Measurements from ENCODE around the gene ATP8B1. TPM values are rescaled to one million over a fixed set of nuclear protein-coding genes. Genes with fewer than 3 reads are reported as not detected.

Gene ATP8B1
- polyA plus RNA-seq, 2 of the 4 experiments (the other 2 are of a cell fraction): 7.1 to 23.4 TPM

DNA sequence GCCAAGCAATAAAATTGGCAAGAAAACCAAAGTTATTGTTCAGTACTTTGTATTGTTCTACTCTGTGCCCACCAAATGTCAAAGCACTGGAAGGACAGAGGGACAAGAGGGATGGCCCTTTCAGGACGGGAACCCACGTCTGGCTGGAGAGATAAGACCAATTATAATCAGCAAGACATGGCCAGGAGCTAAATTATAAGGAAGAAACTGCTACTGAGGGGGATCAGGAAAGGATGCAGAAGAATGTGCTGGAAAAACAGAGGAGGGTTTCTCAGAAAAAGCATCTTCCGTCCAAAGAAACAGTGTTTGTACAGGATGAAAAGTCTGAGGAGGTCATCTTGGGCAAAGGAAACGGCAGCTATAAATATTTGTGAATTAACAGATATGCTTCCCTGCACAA is 135.1 kb downstream of the ATP8B1 start:
- Histone ChIP-seq H3K4me3 (no peak overlapping the region), H3K4me2 (no peak overlapping the region), H3K9me3 (peaks cover 5% of the 10 kb centered on the region; the same call in 1 of the 3 replicates), H3K4me1 (peaks cover 31% of the 10 kb centered on the region), H3K27ac (peak overlapping the region in 1 of 2 experiments; percentile 49; a peak in 2 of 6 replicates)
- DNase-seq (ENCODE audit: low read depth in 1 of 2, low spot score in 1 of 2): no peak
- WGBS (ENCODE audit: missing lambda C conversion rate): 80% methylated on average over 4 of the region's 4 CpGs
- no peak for TF ChIP-seq ZFP36 (IDR thresholded peaks at IDR 0.05; ENCODE audit: borderline replicate concordance, partially characterized antibody)
- TF ChIP-seq, protein P1, sequence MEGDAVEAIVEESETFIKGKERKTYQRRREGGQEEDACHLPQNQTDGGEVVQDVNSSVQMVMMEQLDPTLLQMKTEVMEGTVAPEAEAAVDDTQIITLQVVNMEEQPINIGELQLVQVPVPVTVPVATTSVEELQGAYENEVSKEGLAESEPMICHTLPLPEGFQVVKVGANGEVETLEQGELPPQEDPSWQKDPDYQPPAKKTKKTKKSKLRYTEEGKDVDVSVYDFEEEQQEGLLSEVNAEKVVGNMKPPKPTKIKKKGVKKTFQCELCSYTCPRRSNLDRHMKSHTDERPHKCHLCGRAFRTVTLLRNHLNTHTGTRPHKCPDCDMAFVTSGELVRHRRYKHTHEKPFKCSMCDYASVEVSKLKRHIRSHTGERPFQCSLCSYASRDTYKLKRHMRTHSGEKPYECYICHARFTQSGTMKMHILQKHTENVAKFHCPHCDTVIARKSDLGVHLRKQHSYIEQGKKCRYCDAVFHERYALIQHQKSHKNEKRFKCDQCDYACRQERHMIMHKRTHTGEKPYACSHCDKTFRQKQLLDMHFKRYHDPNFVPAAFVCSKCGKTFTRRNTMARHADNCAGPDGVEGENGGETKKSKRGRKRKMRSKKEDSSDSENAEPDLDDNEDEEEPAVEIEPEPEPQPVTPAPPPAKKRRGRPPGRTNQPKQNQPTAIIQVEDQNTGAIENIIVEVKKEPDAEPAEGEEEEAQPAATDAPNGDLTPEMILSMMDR (IDR thresholded peaks at IDR 0.05): no peak
- no peak for TF ChIP-seq FOSB (CRISPR knock-in tag; IDR thresholded peaks at IDR 0.05)
- no peak for TF ChIP-seq RAD21 (conservative IDR thresholded peaks at IDR 0.05 in 1 of 2, IDR thresholded peaks at IDR 0.05 in 1 of 2)
- no peak for TF ChIP-seq ZNF302 (CRISPR knock-in tag; IDR thresholded peaks at IDR 0.05)
- TF ChIP-seq, protein P2, sequence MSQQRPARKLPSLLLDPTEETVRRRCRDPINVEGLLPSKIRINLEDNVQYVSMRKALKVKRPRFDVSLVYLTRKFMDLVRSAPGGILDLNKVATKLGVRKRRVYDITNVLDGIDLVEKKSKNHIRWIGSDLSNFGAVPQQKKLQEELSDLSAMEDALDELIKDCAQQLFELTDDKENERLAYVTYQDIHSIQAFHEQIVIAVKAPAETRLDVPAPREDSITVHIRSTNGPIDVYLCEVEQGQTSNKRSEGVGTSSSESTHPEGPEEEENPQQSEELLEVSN (IDR thresholded peaks at IDR 0.05; ENCODE audit: borderline replicate concordance, low read depth): no peak
- no peak for TF ChIP-seq SREBF2 (IDR thresholded peaks at IDR 0.05)
- no peak for TF ChIP-seq POLR2AphosphoS2 (conservative IDR thresholded peaks at IDR 0.05; ENCODE audit: low read length)
- TF ChIP-seq, protein P3, sequence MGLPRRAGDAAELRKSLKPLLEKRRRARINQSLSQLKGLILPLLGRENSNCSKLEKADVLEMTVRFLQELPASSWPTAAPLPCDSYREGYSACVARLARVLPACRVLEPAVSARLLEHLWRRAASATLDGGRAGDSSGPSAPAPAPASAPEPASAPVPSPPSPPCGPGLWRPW (IDR thresholded peaks at IDR 0.05): no peak
- no peak for TF ChIP-seq JUNB (IDR thresholded peaks at IDR 0.05)
- no peak for TF ChIP-seq TP53 (CRISPR knock-in tag; IDR thresholded peaks at IDR 0.05)
- FAIRE-seq: no peak
- no peak for ATAC-seq
- CTCF ChIA-PET: no interaction called here
- POLR2A ChIA-PET: no interaction called here

DNA sequence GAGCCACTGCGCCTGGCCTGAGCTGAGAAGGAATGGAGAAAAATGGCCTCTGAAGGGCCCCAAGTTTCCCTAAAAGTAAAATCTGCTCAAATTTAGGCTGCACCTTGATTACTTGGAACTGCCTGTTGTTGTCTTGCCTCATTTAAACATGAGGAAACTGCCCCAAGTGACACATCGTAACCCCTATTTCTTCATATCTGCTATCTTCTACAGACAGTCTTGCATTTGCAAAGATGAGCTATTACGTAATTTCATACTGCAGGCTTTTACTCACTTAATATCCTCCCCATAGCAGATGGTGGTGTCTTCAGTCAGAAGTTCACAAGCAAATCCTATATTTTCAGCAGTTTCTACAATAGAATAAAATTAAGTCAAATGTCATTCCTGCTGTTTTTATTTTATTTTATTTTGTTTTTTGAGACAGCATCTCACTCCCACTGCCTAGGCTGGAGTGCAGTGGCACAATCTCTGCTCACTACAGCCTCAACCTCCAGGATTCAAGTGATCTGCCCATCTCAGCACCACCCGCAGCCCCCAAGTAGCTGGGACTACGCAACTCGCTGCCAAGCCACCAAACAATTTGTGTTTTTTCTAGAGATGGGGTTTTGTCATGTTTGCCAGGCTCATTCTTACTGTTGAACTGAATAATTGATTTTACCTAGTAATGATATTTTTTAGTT is 136.2 kb downstream of the ATP8B1 start:
- Histone ChIP-seq H3K4me1 (peaks cover 31% of the 10 kb centered on the region), H3K4me3 (no peak overlapping the region), H3K4me2 (peak overlapping the region; percentile 66), H3K9me3 (no peaks in the 10 kb centered on the region), H3K27ac (peak overlapping the region; percentile 61 to 78)
- DNase-seq (ENCODE audit: low read depth in 1 of 2, low spot score in 1 of 2): peak in 1 of 2 experiments; percentile 35
- 90% methylated on average over 6 of the region's 6 CpGs for WGBS (ENCODE audit: missing lambda C conversion rate)
- POLR2A ChIA-PET: interaction anchor here (0.7 kb wide), 1 partner anchor 455 kb away, joined by 3 read pairs; no protein-coding TSS in a partner anchor
- CTCF ChIA-PET: interaction anchor here (1.5 kb wide), 1 partner anchor 13 kb away, joined by 3 read pairs; no protein-coding TSS in a partner anchor
- no peak for FAIRE-seq
- peak; percentile 68 to 94; a peak in 5 of 6 replicates for ATAC-seq
- TF ChIP-seq EP300 (IDR thresholded peaks at IDR 0.05): peak in 1 of 2 experiments; percentile 23; a peak in 1 of 5 replicates
- TF ChIP-seq TFCP2L1 (CRISPR knock-in tag; IDR thresholded peaks at IDR 0.05): no peak
- TF ChIP-seq CBX2 (IDR thresholded peaks at IDR 0.05; ENCODE audit: borderline replicate concordance, low read depth): no peak
- TF ChIP-seq RNF2 (IDR thresholded peaks at IDR 0.05; ENCODE audit: borderline replicate concordance, low read depth): no peak
- no peak for TF ChIP-seq JUN (IDR thresholded peaks at IDR 0.05)
- TF ChIP-seq FOXS1 (CRISPR knock-in tag; IDR thresholded peaks at IDR 0.05): no peak
- TF ChIP-seq EHMT2 (IDR thresholded peaks at IDR 0.05; ENCODE audit: low read depth): no peak
- no peak for TF ChIP-seq KDM1A (IDR thresholded peaks at IDR 0.05; ENCODE audit: low read depth)
- TF ChIP-seq RAD21 (conservative IDR thresholded peaks at IDR 0.05 in 1 of 2, IDR thresholded peaks at IDR 0.05 in 1 of 2): no peak; a peak in 1 of 5 replicates
- TF ChIP-seq, protein P4, sequence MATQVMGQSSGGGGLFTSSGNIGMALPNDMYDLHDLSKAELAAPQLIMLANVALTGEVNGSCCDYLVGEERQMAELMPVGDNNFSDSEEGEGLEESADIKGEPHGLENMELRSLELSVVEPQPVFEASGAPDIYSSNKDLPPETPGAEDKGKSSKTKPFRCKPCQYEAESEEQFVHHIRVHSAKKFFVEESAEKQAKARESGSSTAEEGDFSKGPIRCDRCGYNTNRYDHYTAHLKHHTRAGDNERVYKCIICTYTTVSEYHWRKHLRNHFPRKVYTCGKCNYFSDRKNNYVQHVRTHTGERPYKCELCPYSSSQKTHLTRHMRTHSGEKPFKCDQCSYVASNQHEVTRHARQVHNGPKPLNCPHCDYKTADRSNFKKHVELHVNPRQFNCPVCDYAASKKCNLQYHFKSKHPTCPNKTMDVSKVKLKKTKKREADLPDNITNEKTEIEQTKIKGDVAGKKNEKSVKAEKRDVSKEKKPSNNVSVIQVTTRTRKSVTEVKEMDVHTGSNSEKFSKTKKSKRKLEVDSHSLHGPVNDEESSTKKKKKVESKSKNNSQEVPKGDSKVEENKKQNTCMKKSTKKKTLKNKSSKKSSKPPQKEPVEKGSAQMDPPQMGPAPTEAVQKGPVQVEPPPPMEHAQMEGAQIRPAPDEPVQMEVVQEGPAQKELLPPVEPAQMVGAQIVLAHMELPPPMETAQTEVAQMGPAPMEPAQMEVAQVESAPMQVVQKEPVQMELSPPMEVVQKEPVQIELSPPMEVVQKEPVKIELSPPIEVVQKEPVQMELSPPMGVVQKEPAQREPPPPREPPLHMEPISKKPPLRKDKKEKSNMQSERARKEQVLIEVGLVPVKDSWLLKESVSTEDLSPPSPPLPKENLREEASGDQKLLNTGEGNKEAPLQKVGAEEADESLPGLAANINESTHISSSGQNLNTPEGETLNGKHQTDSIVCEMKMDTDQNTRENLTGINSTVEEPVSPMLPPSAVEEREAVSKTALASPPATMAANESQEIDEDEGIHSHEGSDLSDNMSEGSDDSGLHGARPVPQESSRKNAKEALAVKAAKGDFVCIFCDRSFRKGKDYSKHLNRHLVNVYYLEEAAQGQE (IDR thresholded peaks at IDR 0.05): no peak
- TF ChIP-seq NR3C1 (IDR thresholded peaks at IDR 0.05): no peak
- no peak for TF ChIP-seq CBX8 (IDR thresholded peaks at IDR 0.05)
- no peak for TF ChIP-seq SMC3 (IDR thresholded peaks at IDR 0.05)
- TF ChIP-seq, protein P5, sequence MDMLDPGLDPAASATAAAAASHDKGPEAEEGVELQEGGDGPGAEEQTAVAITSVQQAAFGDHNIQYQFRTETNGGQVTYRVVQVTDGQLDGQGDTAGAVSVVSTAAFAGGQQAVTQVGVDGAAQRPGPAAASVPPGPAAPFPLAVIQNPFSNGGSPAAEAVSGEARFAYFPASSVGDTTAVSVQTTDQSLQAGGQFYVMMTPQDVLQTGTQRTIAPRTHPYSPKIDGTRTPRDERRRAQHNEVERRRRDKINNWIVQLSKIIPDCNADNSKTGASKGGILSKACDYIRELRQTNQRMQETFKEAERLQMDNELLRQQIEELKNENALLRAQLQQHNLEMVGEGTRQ (IDR thresholded peaks at IDR 0.05): no peak
- TF ChIP-seq, protein P6, sequence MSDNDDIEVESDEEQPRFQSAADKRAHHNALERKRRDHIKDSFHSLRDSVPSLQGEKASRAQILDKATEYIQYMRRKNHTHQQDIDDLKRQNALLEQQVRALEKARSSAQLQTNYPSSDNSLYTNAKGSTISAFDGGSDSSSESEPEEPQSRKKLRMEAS (IDR thresholded peaks at IDR 0.05): no peak
- TF ChIP-seq, protein P7, sequence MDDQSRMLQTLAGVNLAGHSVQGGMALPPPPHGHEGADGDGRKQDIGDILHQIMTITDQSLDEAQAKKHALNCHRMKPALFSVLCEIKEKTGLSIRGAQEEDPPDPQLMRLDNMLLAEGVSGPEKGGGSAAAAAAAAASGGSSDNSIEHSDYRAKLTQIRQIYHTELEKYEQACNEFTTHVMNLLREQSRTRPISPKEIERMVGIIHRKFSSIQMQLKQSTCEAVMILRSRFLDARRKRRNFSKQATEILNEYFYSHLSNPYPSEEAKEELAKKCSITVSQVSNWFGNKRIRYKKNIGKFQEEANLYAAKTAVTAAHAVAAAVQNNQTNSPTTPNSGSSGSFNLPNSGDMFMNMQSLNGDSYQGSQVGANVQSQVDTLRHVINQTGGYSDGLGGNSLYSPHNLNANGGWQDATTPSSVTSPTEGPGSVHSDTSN (IDR thresholded peaks at IDR 0.05): no peak
- TF ChIP-seq NPAS2 (CRISPR knock-in tag; IDR thresholded peaks at IDR 0.05; ENCODE audit: borderline replicate concordance): no peak
- no peak for TF ChIP-seq EHF (CRISPR knock-in tag; IDR thresholded peaks at IDR 0.05)
- TF ChIP-seq, protein P3 (IDR thresholded peaks at IDR 0.05): peak; percentile 70; the same call in 1 of the 2 replicates

All from A549 (cell line).